HCT116 (cell line): ENCODE measurements around the gene ZNF483. TPM values are rescaled to one million over a fixed set of nuclear protein-coding genes. Genes with fewer than 3 reads are reported as not detected.

ENCODE experiments used
- ATAC-seq: fragments of 200-7000 bp; cut with Tn5 transposase; 2 replicates; pipeline ENCODE4 v1.9.1; 2020; ENCODE audit warnings: mild to moderate bottlenecking, moderate library complexity
- BruUV-seq: library from RNA; stranded (reverse); fragments of 400-500 nt; replicated peaks from 2 replicates; lab custom pipeline; 2021; lab: Mats Ljungman, UMichigan
- CTCF ChIA-PET: fragments of 300-600 bp; sonication (Branson Sonifier 250); formaldehyde crosslinking; loops from one replicate; lab custom pipeline; 2021; ENCODE audit warnings: antibody characterized with exemption; lab: Charles Lee
- POLR2A ChIA-PET: fragments of 300-600, 350-600 bp; sonication (Branson Sonifier 250); formaldehyde crosslinking; loops from one replicate; lab custom pipeline; 2021; ENCODE audit warnings: antibody characterized with exemption; lab: Charles Lee
- RAD21 ChIA-PET, 2 experiments: fragments of 300-600 bp; sonication (Branson Sonifier 250); formaldehyde crosslinking; loops; one replicate each; lab custom pipeline; 2023; ENCODE audit warnings: low total read pairs in 2 of 2; ENCODE audit not compliant: uncharacterized antibody in 2 of 2, unreplicated experiment in 2 of 2, low non-redundant PET in 1 of 2; lab: Charles Lee
- DNase-seq: peaks from one replicate; pipeline ENCODE4 v3.0.0-alpha.2; 2010; ENCODE audit warnings: low read depth, low spot score
- H2AFZ ChIP-seq: fragments of 200-600 bp; shearing (Covaris generic), sonication (generic); 2 replicates; pipeline ENCODE4 v1.6.1; 2017; ENCODE audit warnings: low read depth, mixed run types, mixed read lengths, antibody characterized with exemption, low read length; ENCODE audit not compliant: poor library complexity, severe bottlenecking
- H3K27ac ChIP-seq: 2 replicates; pipeline ENCODE4 v1.5.1; 2012; ENCODE audit warnings: low read depth, low read length
- H3K27me3 ChIP-seq: fragments of 200-600 bp; sonication (generic); 2 replicates; pipeline ENCODE4 v1.6.1; 2016; ENCODE audit warnings: mixed run types, low read length, mixed read lengths; ENCODE audit not compliant: insufficient read depth
- H3K36me3 ChIP-seq, 2 experiments: fragments of 200-500 bp in 1 of 2; fragments of 200-600 bp in 1 of 2; sonication (Bioruptor generic) in 1 of 2; sonication (generic) in 1 of 2; 2 replicates each; pipeline versions ENCODE4 v1.5.1 to v1.6.1; 2014 to 2016; ENCODE audit warnings: low read length in 2 of 2, inconsistent platforms in 1 of 2, mixed read lengths in 1 of 2, mixed run types in 1 of 2; ENCODE audit not compliant: insufficient read depth in 2 of 2, control insufficient read depth in 1 of 2
- H3K4me1 ChIP-seq, 2 experiments: fragments of 200-600 bp in 1 of 2; sonication (generic) in 1 of 2; 2 replicates each; pipeline versions ENCODE4 v1.5.1 to v1.6.1; 2012 to 2017; ENCODE audit warnings: low read length in 2 of 2, inconsistent platforms in 1 of 2, mild to moderate bottlenecking in 1 of 2, mixed read lengths in 1 of 2, mixed run types in 1 of 2, moderate library complexity in 1 of 2; ENCODE audit not compliant: insufficient read depth in 2 of 2, control insufficient read depth in 1 of 2
- H3K4me2 ChIP-seq: fragments of 200-600 bp; sonication (generic); 2 replicates; pipeline ENCODE4 v1.6.1; 2017; ENCODE audit warnings: mixed run types, low read length, mixed read lengths
- H3K4me3 ChIP-seq, 2 experiments: fragments of 200-600 bp in 1 of 2; sonication (generic) in 1 of 2; replicated peaks in 1 of 2; 2 replicates each; pipeline ENCODE4 v1.5.1; 2011 to 2016; ENCODE audit warnings: low read length in 2 of 2, control low read depth in 1 of 2, low read depth in 1 of 2, mild to moderate bottlenecking in 1 of 2, mixed read lengths in 1 of 2, mixed run types in 1 of 2
- H3K79me2 ChIP-seq: fragments of 200-600 bp; sonication (generic); 2 replicates; pipeline ENCODE4 v1.6.1; 2017; ENCODE audit warnings: mild to moderate bottlenecking, mixed run types, low read length, moderate library complexity, mixed read lengths; ENCODE audit not compliant: insufficient read depth
- H3K9ac ChIP-seq: fragments of 200-600 bp; sonication (generic); 2 replicates; pipeline ENCODE4 v1.6.1; 2016; ENCODE audit warnings: low read length, mixed read lengths
- H3K9me2 ChIP-seq: fragments of 200-600 bp; sonication (generic), shearing (Covaris generic); 2 replicates; pipeline ENCODE4 v1.6.1; 2017; ENCODE audit warnings: mixed run types, mild to moderate bottlenecking, moderate library complexity; ENCODE audit not compliant: insufficient read depth
- H3K9me3 ChIP-seq, 2 experiments: fragments of 200-500 bp in 1 of 2; fragments of 200-600 bp in 1 of 2; sonication (Bioruptor generic) in 1 of 2; sonication (generic) in 1 of 2; 2 replicates each; pipeline ENCODE4 v1.6.1; 2014 to 2017; ENCODE audit warnings: low read length in 2 of 2, mixed read lengths in 2 of 2, inconsistent platforms in 1 of 2, low read depth in 1 of 2, mild to moderate bottlenecking in 1 of 2, mixed run types in 1 of 2, moderate library complexity in 1 of 2; ENCODE audit not compliant: control insufficient read depth in 1 of 2, insufficient read depth in 1 of 2
- H4K20me1 ChIP-seq: fragments of 200-600 bp; sonication (generic), shearing (Covaris generic); 2 replicates; pipeline ENCODE4 v1.6.1; 2017; ENCODE audit warnings: mixed run types, mild to moderate bottlenecking, moderate library complexity; ENCODE audit not compliant: insufficient read depth
- EGR1 ChIP-seq: IDR thresholded peaks from 2 replicates; pipeline ENCODE4 v1.6.1; 2012; ENCODE audit warnings: low read depth
- ELF1 ChIP-seq: IDR thresholded peaks from 2 replicates; pipeline ENCODE4 v1.6.1; 2012; ENCODE audit warnings: low read depth, borderline replicate concordance
- SIN3A ChIP-seq: IDR thresholded peaks from 2 replicates; pipeline ENCODE4 v1.6.1; 2012; ENCODE audit warnings: low read depth
- SRF ChIP-seq: IDR thresholded peaks from 2 replicates; pipeline ENCODE4 v1.6.1; 2012; ENCODE audit warnings: low read depth
- ZFX ChIP-seq: fragments of 450-650 bp; IDR thresholded peaks from 2 replicates; pipeline ENCODE4 v1.6.1; 2017
- ZNF274 ChIP-seq: fragments of 200-500 bp; sonication (Bioruptor generic); IDR thresholded peaks from 2 replicates; pipeline ENCODE4 v1.6.1; 2014; ENCODE audit warnings: mild to moderate bottlenecking, low read depth, low read length, inconsistent platforms
- intact Hi-C: fragments of 100-400 bp; cut with micrococcal nuclease; formaldehyde crosslinking; loops from 2 replicates; pipeline ENCODE4 v1.10.0; 2022
- total RNA-seq: library from RNA; stranded (reverse); gene quantifications from one replicate; pipeline ENCODE4 v1.2.1, GENCODE V29; 2021; ENCODE audit not compliant: unreplicated experiment
- TF ChIP-seq, protein P1 (sequence below): IDR thresholded peaks from 2 replicates; pipeline ENCODE4 v1.6.1; 2012; ENCODE audit warnings: low read depth

ZNF483 gene
- total RNA-seq, 1 experiment from 2014 or later, result 5.0 TPM

DNA sequence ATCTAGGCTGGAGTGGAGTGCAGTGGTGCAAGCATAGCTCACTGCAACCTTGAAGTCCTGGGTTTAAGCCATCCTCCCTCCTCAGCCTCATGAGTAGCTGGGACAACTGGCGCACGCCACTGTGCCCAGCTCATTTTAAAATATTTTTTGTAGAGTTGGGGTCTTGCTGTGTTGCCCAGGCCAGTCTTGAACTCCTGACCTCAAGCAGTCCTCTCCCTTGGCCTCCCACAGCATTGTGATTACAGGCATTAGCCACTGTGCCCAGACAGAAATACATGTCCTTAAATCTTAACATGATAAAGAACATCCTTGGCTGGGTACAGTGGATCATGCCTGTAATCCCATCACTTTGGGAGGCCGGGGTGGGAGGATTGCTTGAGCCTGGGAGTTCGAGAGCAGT lies 6.7 kb downstream of the ZNF483 start:
- Histone ChIP-seq H3K4me3 (no peak overlapping the region), H3K9ac (no peak overlapping the region), H3K4me1 (no peaks in the 10 kb centered on the region), H3K4me2 (no peak overlapping the region), H4K20me1 (no peaks in the 10 kb centered on the region), H2AFZ (no peak overlapping the region), H3K27ac (no peak overlapping the region), H3K79me2 (no peaks in the 10 kb centered on the region), H3K9me3 (peaks cover 0 to 3% of the 10 kb centered on the region in 2 experiments; a peak in 1 of 4 replicates), H3K36me3 (peaks cover 0 to 16% of the 10 kb centered on the region in 2 experiments; a peak in 2 of 4 replicates), H3K27me3 (no peaks in the 10 kb centered on the region), H3K9me2 (no peaks in the 10 kb centered on the region)
- POLR2A ChIA-PET, result no interaction called here
- no TSS peak for BruUV-seq
- TF ChIP-seq EGR1 (no peak), ZNF274 (no peak), SIN3A (no peak), SRF (no peak), ELF1 (no peak), ZFX (no peak)
- TF ChIP-seq, protein P1, sequence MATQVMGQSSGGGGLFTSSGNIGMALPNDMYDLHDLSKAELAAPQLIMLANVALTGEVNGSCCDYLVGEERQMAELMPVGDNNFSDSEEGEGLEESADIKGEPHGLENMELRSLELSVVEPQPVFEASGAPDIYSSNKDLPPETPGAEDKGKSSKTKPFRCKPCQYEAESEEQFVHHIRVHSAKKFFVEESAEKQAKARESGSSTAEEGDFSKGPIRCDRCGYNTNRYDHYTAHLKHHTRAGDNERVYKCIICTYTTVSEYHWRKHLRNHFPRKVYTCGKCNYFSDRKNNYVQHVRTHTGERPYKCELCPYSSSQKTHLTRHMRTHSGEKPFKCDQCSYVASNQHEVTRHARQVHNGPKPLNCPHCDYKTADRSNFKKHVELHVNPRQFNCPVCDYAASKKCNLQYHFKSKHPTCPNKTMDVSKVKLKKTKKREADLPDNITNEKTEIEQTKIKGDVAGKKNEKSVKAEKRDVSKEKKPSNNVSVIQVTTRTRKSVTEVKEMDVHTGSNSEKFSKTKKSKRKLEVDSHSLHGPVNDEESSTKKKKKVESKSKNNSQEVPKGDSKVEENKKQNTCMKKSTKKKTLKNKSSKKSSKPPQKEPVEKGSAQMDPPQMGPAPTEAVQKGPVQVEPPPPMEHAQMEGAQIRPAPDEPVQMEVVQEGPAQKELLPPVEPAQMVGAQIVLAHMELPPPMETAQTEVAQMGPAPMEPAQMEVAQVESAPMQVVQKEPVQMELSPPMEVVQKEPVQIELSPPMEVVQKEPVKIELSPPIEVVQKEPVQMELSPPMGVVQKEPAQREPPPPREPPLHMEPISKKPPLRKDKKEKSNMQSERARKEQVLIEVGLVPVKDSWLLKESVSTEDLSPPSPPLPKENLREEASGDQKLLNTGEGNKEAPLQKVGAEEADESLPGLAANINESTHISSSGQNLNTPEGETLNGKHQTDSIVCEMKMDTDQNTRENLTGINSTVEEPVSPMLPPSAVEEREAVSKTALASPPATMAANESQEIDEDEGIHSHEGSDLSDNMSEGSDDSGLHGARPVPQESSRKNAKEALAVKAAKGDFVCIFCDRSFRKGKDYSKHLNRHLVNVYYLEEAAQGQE, result no peak
- RAD21 ChIA-PET, result no interaction called here
- intact Hi-C loops, result no loop called here
- no peak for DNase-seq
- CTCF ChIA-PET, result no interaction called here
- ATAC-seq, result no peak
